SU-DHL-6 (cell line): ENCODE results near the gene ARX.
A peak's percentile ranks its signal among the peaks of the same experiment; 100 is the strongest.

Experiments
- H2AFZ ChIP-seq: fragments of 200-600 bp; sonication (generic); 2 replicates; pipeline ENCODE4 v1.6.1; 2014; ENCODE audit warnings: low read depth, mild to moderate bottlenecking, moderate library complexity, mixed read lengths, antibody characterized with exemption, low read length; ENCODE audit not compliant: severe bottlenecking
- H3F3A ChIP-seq: fragments of 200-600 bp; shearing (Covaris generic); 2 replicates; pipeline ENCODE4 v1.6.0; 2016; ENCODE audit warnings: antibody characterized with exemption, mild to moderate bottlenecking; ENCODE audit not compliant: insufficient read depth
- H3K27ac ChIP-seq: fragments of 200-600 bp; sonication (generic); 2 replicates; pipeline ENCODE4 v1.5.1; 2016; ENCODE audit warnings: low read depth, mild to moderate bottlenecking, low read length, moderate library complexity, mixed read lengths
- H3K27me3 ChIP-seq: fragments of 200-600 bp; sonication (generic), shearing (Covaris generic); 2 replicates; pipeline ENCODE4 v1.6.0; 2014; ENCODE audit warnings: mild to moderate bottlenecking, low read length
- H3K36me3 ChIP-seq: fragments of 200-600 bp; sonication (generic); 2 replicates; pipeline ENCODE4 v1.6.1; 2014; ENCODE audit warnings: mild to moderate bottlenecking, low read length, mixed read lengths
- H3K4me2 ChIP-seq: fragments of 300-600, 200-600 bp; shearing (Covaris generic), sonication (generic); 2 replicates; pipeline ENCODE4 v1.6.0; 2014; ENCODE audit warnings: low read length, low read depth, mild to moderate bottlenecking; ENCODE audit not compliant: poor library complexity, severe bottlenecking
- H3K4me3 ChIP-seq: fragments of 200-600 bp; sonication (generic); 2 replicates; pipeline ENCODE4 v1.5.1; 2014; ENCODE audit warnings: antibody characterized with exemption, low read length, mild to moderate bottlenecking, mixed read lengths; ENCODE audit not compliant: insufficient read depth, poor library complexity, severe bottlenecking
- H3K79me2 ChIP-seq: fragments of 200-600 bp; sonication (generic); 2 replicates; pipeline ENCODE4 v1.6.1; 2014; ENCODE audit warnings: mild to moderate bottlenecking, low read length, moderate library complexity; ENCODE audit not compliant: insufficient read depth
- H3K9ac ChIP-seq: fragments of 200-600 bp; sonication (generic); 2 replicates; pipeline ENCODE4 v1.7.0; 2014; ENCODE audit warnings: mild to moderate bottlenecking, low read length
- H3K9me2 ChIP-seq: fragments of 200-600 bp; sonication (generic); replicated peaks from 2 replicates; pipeline ENCODE4 v1.6.1; 2014; ENCODE audit warnings: low read length; ENCODE audit not compliant: insufficient read depth
- H3K9me3 ChIP-seq: fragments of 200-600 bp; sonication (generic); 2 replicates; pipeline ENCODE4 v1.6.1; 2014; ENCODE audit warnings: low read length, mixed read lengths; ENCODE audit not compliant: insufficient read depth
- H4K20me1 ChIP-seq: fragments of 200-600 bp; sonication (generic); 2 replicates; pipeline ENCODE4 v1.6.1; 2014; ENCODE audit warnings: low read depth, mild to moderate bottlenecking, antibody characterized with exemption, low read length, moderate library complexity, mixed read lengths
- CTCF ChIP-seq: fragments of 200-600 bp; sonication (generic); IDR thresholded peaks from one replicate; pipeline ENCODE4 v1.5.1; 2017; ENCODE audit warnings: antibody characterized with exemption, mild to moderate bottlenecking, low read length, moderate library complexity; ENCODE audit not compliant: insufficient read depth, poor library complexity, severe bottlenecking
- EZH2phosphoT487 ChIP-seq: fragments of 200-600 bp; sonication (generic), shearing (Covaris generic); conservative IDR thresholded peaks from 2 replicates; pipeline ENCODE4 v1.6.1; 2018; ENCODE audit warnings: mild to moderate bottlenecking, antibody characterized with exemption, low read length, moderate library complexity, mixed read lengths

The ARX gene

GRCh38 chrX:25019707-25020390 is 4.1 kb upstream of the ARX start:
- Histone ChIP-seq H3K9me2 (no peaks in the 10 kb centered on the region), H3K27me3 (no peaks in the 10 kb centered on the region), H3K9ac (no peak overlapping the region), H4K20me1 (no peaks in the 10 kb centered on the region), H3F3A (no peaks in the 10 kb centered on the region), H3K4me3 (no peak overlapping the region), H3K4me2 (peak overlapping the region; percentile 56), H3K36me3 (no peaks in the 10 kb centered on the region), H3K79me2 (no peaks in the 10 kb centered on the region), H3K27ac (no peak overlapping the region), H2AFZ (no peak overlapping the region), H3K9me3 (no peaks in the 10 kb centered on the region)
- TF ChIP-seq EZH2phosphoT487 (no peak), CTCF (no peak)

- Histone ChIP-seq H3F3A (no peaks in the 10 kb centered on the region), H3K9me3 (no peaks in the 10 kb centered on the region), H4K20me1 (no peaks in the 10 kb centered on the region), H3K27me3 (no peaks in the 10 kb centered on the region), H3K27ac (no peak overlapping the region), H3K9me2 (no peaks in the 10 kb centered on the region), H3K9ac (no peak overlapping the region), H3K4me3 (no peak overlapping the region), H3K36me3 (no peaks in the 10 kb centered on the region), H3K4me2 (no peak overlapping the region), H3K79me2 (no peaks in the 10 kb centered on the region), H2AFZ (no peak overlapping the region)
- no peak for TF ChIP-seq EZH2phosphoT487
- no peak for TF ChIP-seq CTCF
These were observed 2.9 kb upstream of the ARX start for GRCh38 chrX:25018682-25019081.

- Histone ChIP-seq H3K9me3 (no peaks in the 10 kb centered on the region), H3K27me3 (no peaks in the 10 kb centered on the region), H3K27ac (no peak overlapping the region), H3K9ac (no peak overlapping the region), H2AFZ (no peak overlapping the region), H3K4me2 (no peak overlapping the region), H3K9me2 (no peaks in the 10 kb centered on the region), H3K79me2 (no peaks in the 10 kb centered on the region), H3F3A (no peaks in the 10 kb centered on the region), H4K20me1 (no peaks in the 10 kb centered on the region), H3K36me3 (no peaks in the 10 kb centered on the region), H3K4me3 (no peak overlapping the region)
- TF ChIP-seq EZH2phosphoT487 (no peak), CTCF (no peak)
These were observed 2.0 kb upstream of the ARX start for GRCh38 chrX:25017667-25018247.
